ENCODE results near the gene ATG14.

DNA sequence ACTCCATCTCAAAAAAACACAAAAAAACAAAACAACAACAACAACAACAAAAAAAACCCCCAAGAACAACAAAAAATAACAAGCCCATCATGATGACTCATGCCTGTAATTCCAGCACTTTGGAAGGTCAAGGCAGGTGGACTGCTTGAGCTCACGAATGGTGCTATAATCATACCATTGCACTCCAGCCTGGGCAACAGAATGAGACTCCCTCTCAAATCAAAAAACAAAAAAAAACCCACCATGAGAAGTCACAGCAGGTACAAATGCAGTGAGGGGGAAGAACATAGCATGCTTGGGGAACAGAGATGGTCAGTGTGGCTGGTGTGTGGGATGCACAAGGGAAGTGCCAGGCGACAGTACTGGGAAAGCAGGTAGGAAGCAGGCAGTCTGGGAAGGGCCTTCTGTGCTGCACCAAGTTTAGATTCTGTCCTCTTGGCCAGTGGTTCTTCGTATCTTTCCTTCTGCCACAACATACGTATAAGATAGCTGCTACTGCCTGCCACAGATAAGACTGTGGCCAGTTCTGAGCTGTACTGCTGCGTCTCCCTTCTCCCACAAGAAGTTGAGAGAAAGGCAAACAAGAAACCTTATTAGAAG lies 28.0 kb downstream of the ATG14 start:
- TF ChIP-seq CTCF (IDR thresholded peaks at IDR 0.05; ENCODE audit: low read depth, low read length), result no peak
- no peak for TF ChIP-seq POLR2A (IDR thresholded peaks at IDR 0.05; ENCODE audit: extremely low read depth, insufficient read length)

All from NB4 (cell line).